ENCODE data around the gene PLAGL2. TPM values are rescaled to one million over a fixed set of nuclear protein-coding genes. Genes with fewer than 3 reads are reported as not detected.
"Not testable (repeated sequence)": the region's sequence is repeated elsewhere in the genome, so short reads cannot be mapped to it uniquely, and the experiment has no call there.

The PLAGL2 gene
- total and polyA plus RNA-seq, 2 donors (not counting 1 experiment from before 2014, with no cell fraction given): 1.6 to 2.3 TPM

DNA sequence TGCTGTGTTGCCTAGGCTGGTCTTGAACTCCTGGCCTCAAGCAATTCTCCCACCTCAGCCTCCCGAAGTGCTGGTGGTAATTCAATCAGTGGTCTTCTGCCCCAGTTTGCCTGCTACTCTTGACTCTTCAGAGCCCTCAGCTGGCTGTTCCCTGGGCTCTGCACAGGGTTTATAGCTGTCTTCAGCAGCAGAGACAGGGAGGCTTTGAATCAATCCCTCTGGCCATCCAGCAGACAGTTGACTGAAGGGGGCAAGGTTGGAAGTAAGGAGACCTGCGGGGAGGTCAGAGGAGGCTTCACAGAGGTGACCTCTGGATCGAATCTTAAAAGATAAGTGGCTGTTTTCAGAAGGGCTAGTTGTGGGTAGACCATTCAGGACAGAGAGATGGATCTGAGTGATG, 43.9 kb upstream of the PLAGL2 start:
- Histone ChIP-seq H3K9me3 (ENCODE audit: control insufficient read depth, insufficient read depth, low read depth, low read length) (no peaks in the 10 kb centered on the region), H3K79me2 (ENCODE audit: control insufficient read depth, insufficient read depth, low read length) (no peaks in the 10 kb centered on the region), H3K27me3 (ENCODE audit: control insufficient read depth, insufficient read depth, low read length) (no peaks in the 10 kb centered on the region), H3K4me2 (ENCODE audit: extremely low read depth, insufficient read depth, low read length) (no peak overlapping the region), H3K4me3 (replicated peaks in 1 of 4; ENCODE audit: control extremely low read depth in 1 of 4, insufficient read depth in 1 of 4, low read depth in 3 of 4, low read length in 4 of 4) (no peak overlapping the region), H3K27ac (ENCODE audit: insufficient read depth, low read length) (no peak overlapping the region), H2AFZ (ENCODE audit: low read length) (no peak overlapping the region), H3K4me1 (ENCODE audit: control insufficient read depth, extremely low read depth, insufficient read depth, low read length) (peaks cover 7% of the 10 kb centered on the region), H3K9ac (ENCODE audit: insufficient read depth, low read length) (no peak overlapping the region), H4K20me1 (ENCODE audit: control insufficient read depth, extremely low read depth, insufficient read depth, low read length) (no peaks in the 10 kb centered on the region), H3K36me3 (ENCODE audit: control insufficient read depth, insufficient read depth, low read length) (no peaks in the 10 kb centered on the region)
- no peak for DNase-seq (ENCODE audit: low read depth in 2 of 2)
- TF ChIP-seq EZH2 (IDR thresholded peaks at IDR 0.05; ENCODE audit: low read length, missing control alignments): no peak
- TF ChIP-seq, protein P1, sequence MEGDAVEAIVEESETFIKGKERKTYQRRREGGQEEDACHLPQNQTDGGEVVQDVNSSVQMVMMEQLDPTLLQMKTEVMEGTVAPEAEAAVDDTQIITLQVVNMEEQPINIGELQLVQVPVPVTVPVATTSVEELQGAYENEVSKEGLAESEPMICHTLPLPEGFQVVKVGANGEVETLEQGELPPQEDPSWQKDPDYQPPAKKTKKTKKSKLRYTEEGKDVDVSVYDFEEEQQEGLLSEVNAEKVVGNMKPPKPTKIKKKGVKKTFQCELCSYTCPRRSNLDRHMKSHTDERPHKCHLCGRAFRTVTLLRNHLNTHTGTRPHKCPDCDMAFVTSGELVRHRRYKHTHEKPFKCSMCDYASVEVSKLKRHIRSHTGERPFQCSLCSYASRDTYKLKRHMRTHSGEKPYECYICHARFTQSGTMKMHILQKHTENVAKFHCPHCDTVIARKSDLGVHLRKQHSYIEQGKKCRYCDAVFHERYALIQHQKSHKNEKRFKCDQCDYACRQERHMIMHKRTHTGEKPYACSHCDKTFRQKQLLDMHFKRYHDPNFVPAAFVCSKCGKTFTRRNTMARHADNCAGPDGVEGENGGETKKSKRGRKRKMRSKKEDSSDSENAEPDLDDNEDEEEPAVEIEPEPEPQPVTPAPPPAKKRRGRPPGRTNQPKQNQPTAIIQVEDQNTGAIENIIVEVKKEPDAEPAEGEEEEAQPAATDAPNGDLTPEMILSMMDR (conservative IDR thresholded peaks at IDR 0.05 in 1 of 2, IDR thresholded peaks at IDR 0.05 in 1 of 2; ENCODE audit: low read depth in 1 of 2, low read length in 2 of 2): no peak

DNA sequence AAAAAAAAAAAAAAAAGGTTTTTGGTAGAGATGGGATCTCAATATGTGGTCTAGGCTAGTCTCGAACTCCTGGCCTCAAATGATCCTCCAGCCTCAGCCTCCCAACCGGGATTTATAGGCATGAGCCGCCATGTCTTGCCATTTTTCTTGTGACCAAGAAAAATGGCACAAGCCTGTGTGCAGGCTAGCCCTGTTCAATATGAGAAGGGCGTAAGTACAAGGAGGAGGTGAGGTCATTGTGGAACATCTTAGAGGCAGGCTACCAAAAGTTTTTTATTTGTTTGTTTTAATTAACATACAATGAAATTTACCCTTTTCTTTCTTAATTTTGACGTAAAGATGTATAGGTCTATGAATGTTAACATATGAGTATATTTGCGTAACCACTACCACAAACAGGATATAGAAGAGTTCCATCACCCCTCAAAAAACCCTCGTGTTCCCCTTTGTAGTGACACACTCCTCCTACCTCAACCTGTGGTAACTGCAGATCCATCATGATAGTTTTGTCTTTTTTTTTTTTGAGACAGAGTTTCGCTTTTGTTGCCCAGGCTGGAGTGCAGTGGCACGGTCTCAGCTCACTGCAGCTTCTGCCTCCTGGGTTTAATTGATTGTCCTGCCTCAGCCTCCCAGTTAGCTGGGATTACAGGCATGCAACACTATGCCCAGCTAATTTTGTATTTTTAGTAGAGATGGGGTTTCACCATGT, 41.6 kb upstream of the PLAGL2 start:
- no peak for TF ChIP-seq EZH2 (IDR thresholded peaks at IDR 0.05; ENCODE audit: low read length, missing control alignments)
- H4K20me1 ChIP-seq (ENCODE audit: control insufficient read depth, extremely low read depth, insufficient read depth, low read length): no peaks in the 10 kb centered on the region
- H3K4me3 ChIP-seq (replicated peaks in 1 of 4; ENCODE audit: control extremely low read depth in 1 of 4, insufficient read depth in 1 of 4, low read depth in 3 of 4, low read length in 4 of 4): no peak overlapping the region
- H2AFZ ChIP-seq (ENCODE audit: low read length): no peak overlapping the region
- H3K4me2 ChIP-seq (ENCODE audit: extremely low read depth, insufficient read depth, low read length): no peak overlapping the region
- H3K27me3 ChIP-seq (ENCODE audit: control insufficient read depth, insufficient read depth, low read length): no peaks in the 10 kb centered on the region
- no peaks in the 10 kb centered on the region for H3K79me2 ChIP-seq (ENCODE audit: control insufficient read depth, insufficient read depth, low read length)
- no peaks in the 10 kb centered on the region for H3K36me3 ChIP-seq (ENCODE audit: control insufficient read depth, insufficient read depth, low read length)
- no peak overlapping the region for H3K27ac ChIP-seq (ENCODE audit: insufficient read depth, low read length)
- no peak overlapping the region for H3K9ac ChIP-seq (ENCODE audit: insufficient read depth, low read length)
- no peak for DNase-seq (ENCODE audit: low read depth in 2 of 2)
- no peaks in the 10 kb centered on the region for H3K9me3 ChIP-seq (ENCODE audit: control insufficient read depth, insufficient read depth, low read depth, low read length)
- no peaks in the 10 kb centered on the region for H3K4me1 ChIP-seq (ENCODE audit: control insufficient read depth, extremely low read depth, insufficient read depth, low read length)

DNA sequence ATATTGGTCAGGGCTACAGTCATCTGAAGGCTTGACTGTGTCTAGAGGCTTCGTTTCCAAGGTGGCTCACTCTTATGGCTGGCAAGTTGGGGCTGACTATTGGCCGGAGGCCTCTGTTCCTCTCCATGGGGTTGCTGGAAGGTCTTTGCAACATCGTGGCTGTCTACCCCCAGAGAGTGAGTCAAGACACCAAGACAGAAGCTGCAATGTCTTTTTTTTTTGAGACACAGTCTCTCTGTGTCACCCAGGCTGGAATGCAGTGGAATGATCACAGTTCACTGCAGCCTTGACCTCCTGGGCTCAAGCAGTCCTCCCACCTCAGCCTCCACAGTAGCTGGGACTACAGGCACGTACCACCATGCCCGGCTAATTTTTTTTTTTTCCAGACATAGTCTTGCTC, 40.5 kb upstream of the PLAGL2 start:
- H3K9me3 ChIP-seq (ENCODE audit: control insufficient read depth, insufficient read depth, low read depth, low read length): no peaks in the 10 kb centered on the region
- no peaks in the 10 kb centered on the region for H3K79me2 ChIP-seq (ENCODE audit: control insufficient read depth, insufficient read depth, low read length)
- H3K4me1 ChIP-seq (ENCODE audit: control insufficient read depth, extremely low read depth, insufficient read depth, low read length): no peaks in the 10 kb centered on the region
- no peak overlapping the region for H3K27ac ChIP-seq (ENCODE audit: insufficient read depth, low read length)
- no peak overlapping the region for H3K9ac ChIP-seq (ENCODE audit: insufficient read depth, low read length)
- H3K4me3 ChIP-seq (replicated peaks in 1 of 4; ENCODE audit: control extremely low read depth in 1 of 4, insufficient read depth in 1 of 4, low read depth in 3 of 4, low read length in 4 of 4): no peak overlapping the region
- H3K4me2 ChIP-seq (ENCODE audit: extremely low read depth, insufficient read depth, low read length): no peak overlapping the region
- no peak for TF ChIP-seq EZH2 (IDR thresholded peaks at IDR 0.05; ENCODE audit: low read length, missing control alignments)
- TF ChIP-seq, protein P1 (conservative IDR thresholded peaks at IDR 0.05 in 1 of 2, IDR thresholded peaks at IDR 0.05 in 1 of 2; ENCODE audit: low read depth in 1 of 2, low read length in 2 of 2): no peak
- H2AFZ ChIP-seq (ENCODE audit: low read length): no peak overlapping the region
- no peaks in the 10 kb centered on the region for H3K27me3 ChIP-seq (ENCODE audit: control insufficient read depth, insufficient read depth, low read length)
- DNase-seq (ENCODE audit: low read depth in 2 of 2): no peak
- no peaks in the 10 kb centered on the region for H3K36me3 ChIP-seq (ENCODE audit: control insufficient read depth, insufficient read depth, low read length)
- H4K20me1 ChIP-seq (ENCODE audit: control insufficient read depth, extremely low read depth, insufficient read depth, low read length): no peaks in the 10 kb centered on the region

GRCh38 chr20:32246208-32246607, 38.7 kb upstream of the PLAGL2 start:
- not testable (repeated sequence) for H3K4me2 ChIP-seq (ENCODE audit: extremely low read depth, insufficient read depth, low read length); DNase-seq (ENCODE audit: low read depth in 2 of 2); H3K27me3 ChIP-seq (ENCODE audit: control insufficient read depth, insufficient read depth, low read length); H4K20me1 ChIP-seq (ENCODE audit: control insufficient read depth, extremely low read depth, insufficient read depth, low read length); H3K9me3 ChIP-seq (ENCODE audit: control insufficient read depth, insufficient read depth, low read depth, low read length); H3K36me3 ChIP-seq (ENCODE audit: control insufficient read depth, insufficient read depth, low read length); H3K9ac ChIP-seq (ENCODE audit: insufficient read depth, low read length); H3K27ac ChIP-seq (ENCODE audit: insufficient read depth, low read length); H3K4me3 ChIP-seq (replicated peaks in 1 of 4; ENCODE audit: control extremely low read depth in 1 of 4, insufficient read depth in 1 of 4, low read depth in 3 of 4, low read length in 4 of 4); H3K4me1 ChIP-seq (ENCODE audit: control insufficient read depth, extremely low read depth, insufficient read depth, low read length); H2AFZ ChIP-seq (ENCODE audit: low read length); H3K79me2 ChIP-seq (ENCODE audit: control insufficient read depth, insufficient read depth, low read length)

Measured in fibroblast of lung (primary cell).